Fibroblast of villous mesenchyme (primary cell): ENCODE results near the gene ZFTA. TPM values are rescaled to one million over a fixed set of nuclear protein-coding genes. Genes with fewer than 3 reads are reported as not detected.

Source experiments
- DNase-seq: peaks from one replicate; pipeline ENCODE4 v3.0.0-alpha.2; 2010; ENCODE audit warnings: low read depth
- H3K4me3 ChIP-seq: 2 replicates; pipeline ENCODE4 v1.5.1; 2011; ENCODE audit warnings: low read depth, mild to moderate bottlenecking, low read length
- small RNA-seq: library from RNA; depleted of rRNA; stranded (forward); fragments of <200 nt; gene quantifications from one replicate; pipeline ENCODE3, GENCODE V24; 2012
- total RNA-seq: library from RNA; depleted of rRNA; stranded (reverse); fragments of >200 nt; gene quantifications from 2 replicates; pipeline ENCODE4 v1.2.3, GENCODE V29; 2012
- TF ChIP-seq, protein P1 (sequence below): IDR thresholded peaks from 2 replicates; pipeline ENCODE4 v1.5.1; 2012; ENCODE audit warnings: low read depth, mild to moderate bottlenecking, low read length; ENCODE audit not compliant: insufficient read depth

ZFTA gene
- total RNA-seq, 1 donor = 16.0 TPM

DNA sequence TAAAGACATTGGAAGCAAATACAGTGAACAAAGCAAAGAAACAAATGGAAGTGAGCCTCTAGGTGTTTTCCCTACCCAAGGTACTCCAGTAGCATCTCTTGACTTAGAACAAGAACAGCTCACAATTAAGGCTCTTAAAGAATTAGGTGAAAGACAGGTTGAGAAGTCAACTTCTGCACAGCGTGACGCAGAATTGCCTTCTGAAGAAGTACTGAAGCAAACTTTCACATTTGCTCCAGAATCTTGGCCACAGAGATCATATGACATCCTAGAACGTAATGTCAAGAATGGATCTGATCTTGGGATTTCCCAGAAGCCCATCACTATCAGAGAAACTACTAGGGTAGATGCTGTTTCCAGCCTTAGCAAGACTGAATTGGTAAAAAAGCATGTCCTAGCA lies 48.0 kb downstream of the ZFTA start:
- no peak for DNase-seq
- TF ChIP-seq, protein P1, sequence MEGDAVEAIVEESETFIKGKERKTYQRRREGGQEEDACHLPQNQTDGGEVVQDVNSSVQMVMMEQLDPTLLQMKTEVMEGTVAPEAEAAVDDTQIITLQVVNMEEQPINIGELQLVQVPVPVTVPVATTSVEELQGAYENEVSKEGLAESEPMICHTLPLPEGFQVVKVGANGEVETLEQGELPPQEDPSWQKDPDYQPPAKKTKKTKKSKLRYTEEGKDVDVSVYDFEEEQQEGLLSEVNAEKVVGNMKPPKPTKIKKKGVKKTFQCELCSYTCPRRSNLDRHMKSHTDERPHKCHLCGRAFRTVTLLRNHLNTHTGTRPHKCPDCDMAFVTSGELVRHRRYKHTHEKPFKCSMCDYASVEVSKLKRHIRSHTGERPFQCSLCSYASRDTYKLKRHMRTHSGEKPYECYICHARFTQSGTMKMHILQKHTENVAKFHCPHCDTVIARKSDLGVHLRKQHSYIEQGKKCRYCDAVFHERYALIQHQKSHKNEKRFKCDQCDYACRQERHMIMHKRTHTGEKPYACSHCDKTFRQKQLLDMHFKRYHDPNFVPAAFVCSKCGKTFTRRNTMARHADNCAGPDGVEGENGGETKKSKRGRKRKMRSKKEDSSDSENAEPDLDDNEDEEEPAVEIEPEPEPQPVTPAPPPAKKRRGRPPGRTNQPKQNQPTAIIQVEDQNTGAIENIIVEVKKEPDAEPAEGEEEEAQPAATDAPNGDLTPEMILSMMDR = no peak
- H3K4me3 ChIP-seq = no peak overlapping the region

DNA sequence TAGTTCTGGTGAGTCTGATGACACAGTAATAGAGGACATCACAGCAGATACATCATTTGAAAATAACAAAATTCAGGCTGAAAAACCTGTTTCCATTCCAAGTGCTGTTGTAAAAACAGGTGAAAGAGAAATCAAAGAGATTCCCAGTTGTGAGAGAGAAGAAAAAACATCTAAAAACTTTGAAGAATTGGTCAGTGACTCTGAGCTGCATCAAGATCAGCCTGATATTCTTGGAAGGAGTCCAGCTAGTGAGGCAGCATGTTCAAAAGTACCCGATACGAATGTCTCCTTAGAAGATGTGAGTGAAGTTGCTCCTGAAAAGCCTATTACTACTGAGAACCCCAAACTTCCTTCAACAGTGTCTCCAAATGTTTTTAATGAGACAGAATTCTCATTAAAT lies 48.6 kb downstream of the ZFTA start:
- H3K4me3 ChIP-seq = no peak overlapping the region
- DNase-seq = no peak
- TF ChIP-seq, protein P1 = no peak

DNA sequence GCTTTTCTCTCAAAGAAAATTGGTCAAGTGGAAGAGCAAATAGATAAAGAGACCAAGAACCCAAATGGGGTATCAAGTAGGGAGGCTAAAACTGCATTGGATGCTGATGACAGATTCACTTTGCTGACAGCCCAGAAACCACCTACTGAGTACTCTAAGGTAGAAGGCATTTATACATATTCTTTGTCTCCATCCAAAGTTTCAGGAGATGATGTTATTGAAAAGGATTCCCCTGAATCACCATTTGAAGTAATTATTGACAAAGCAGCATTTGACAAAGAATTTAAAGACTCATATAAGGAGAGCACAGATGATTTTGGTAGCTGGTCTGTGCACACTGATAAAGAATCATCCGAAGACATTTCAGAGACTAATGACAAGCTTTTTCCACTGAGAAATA lies 49.6 kb downstream of the ZFTA start:
- DNase-seq = no peak
- TF ChIP-seq, protein P1 = no peak
- H3K4me3 ChIP-seq = no peak overlapping the region

Small RNA genes within 50 kb of the gene (small RNA-seq; reads per million reads assigned to genes)
- gene RN7SL596P = not detected

Other genes starting within 250 kb of the ZFTA start
- 5.8 and 8.2 TPM in 2 replicates for gene PLAAT4, start 232.0 kb downstream of the ZFTA start, total RNA-seq
- not detected in 2 replicates for gene PLAAT2, start 205.4 kb downstream of the ZFTA start, total RNA-seq
- gene PLAAT3, start 154.3 kb downstream of the ZFTA start, total RNA-seq = 4.2 and 6.0 TPM in 2 replicates
- 123 and 152 TPM in 2 replicates for gene ATL3, start 97.4 kb downstream of the ZFTA start, total RNA-seq
- 61.5 and 70.0 TPM in 2 replicates for gene RTN3, start 87.3 kb downstream of the ZFTA start, total RNA-seq
- gene SPINDOC, start 44.7 kb upstream of the ZFTA start, total RNA-seq = 24.2 and 25.4 TPM in 2 replicates
- 14.5 and 16.4 TPM in 2 replicates for gene MARK2, start 70.3 kb upstream of the ZFTA start, total RNA-seq
- 1.7 and 3.2 TPM in 2 replicates for gene RCOR2, start 148.4 kb upstream of the ZFTA start, total RNA-seq
- gene NAA40, start 170.2 kb upstream of the ZFTA start, total RNA-seq = 13.5 and 16.4 TPM in 2 replicates
- 225 and 447 TPM in 2 replicates for gene COX8A, start 205.8 kb upstream of the ZFTA start, total RNA-seq
- 36.4 and 38.0 TPM in 2 replicates for gene OTUB1, start 217.7 kb upstream of the ZFTA start, total RNA-seq